HG02610 (cell line): ENCODE data around the gene TMEM238.

ENCODE experiments used
- ATAC-seq: cut with Tn5 transposase; IDR thresholded peaks from one replicate; pipeline ENCODE4 v1.9.1; 2021; ENCODE audit warnings: mild to moderate bottlenecking, moderate library complexity; ENCODE audit not compliant: unreplicated experiment

TMEM238 gene

GRCh38 chr19:55382013-55382412 is 2.1 kb downstream of the TMEM238 start:
- ATAC-seq = no peak

- ATAC-seq = no peak
Measured at GRCh38 chr19:55379174-55379573, 4.9 kb downstream of the TMEM238 start.

GRCh38 chr19:55377356-55378131 is 6.5 kb downstream of the TMEM238 start:
- no peak for ATAC-seq

GRCh38 chr19:55376241-55376933 is 7.7 kb downstream of the TMEM238 start, which contains the start of gene TMEM190:
Gene TMEM190 (plus strand): TSS chr19:55376826. CDS start chr19:55376854, 28 bp downstream.
- ATAC-seq = no peak

- ATAC-seq = no peak
Measured at GRCh38 chr19:55373993-55374757, 9.9 kb downstream of the TMEM238 start.

- no peak for ATAC-seq
Measured at GRCh38 chr19:55373306-55373992, 10.6 kb downstream of the TMEM238 start.

- ATAC-seq = no peak
Measured at GRCh38 chr19:55372316-55373081, 11.6 kb downstream of the TMEM238 start.

- ATAC-seq = no peak
Measured at GRCh38 chr19:55370305-55370988, 13.6 kb downstream of the TMEM238 start, which contains the start of gene IL11. Gene IL11 (minus strand): TSS chr19:55370463. CDS start chr19:55370310, 153 bp downstream.

GRCh38 chr19:55369653-55370304 is 14.3 kb downstream of the TMEM238 start:
- no peak for ATAC-seq

GRCh38 chr19:55368701-55369563 is 15.2 kb downstream of the TMEM238 start:
- no peak for ATAC-seq

- ATAC-seq = no peak
Measured at GRCh38 chr19:55368106-55368505, 16.0 kb downstream of the TMEM238 start.

GRCh38 chr19:55366790-55367189 is 17.3 kb downstream of the TMEM238 start:
- no peak for ATAC-seq

- ATAC-seq = no peak
Measured at GRCh38 chr19:55365964-55366363, 18.1 kb downstream of the TMEM238 start.

GRCh38 chr19:55365245-55365644 is 18.8 kb downstream of the TMEM238 start:
- ATAC-seq = no peak

GRCh38 chr19:55362990-55363716 is 20.9 kb downstream of the TMEM238 start, which contains the start of gene GARIN5B:
Gene GARIN5B (minus strand): TSS chr19:55363260. CDS start chr19:55363066, 194 bp downstream.
- no peak for ATAC-seq

- no peak for ATAC-seq
Measured at GRCh38 chr19:55362174-55362989, 21.7 kb downstream of the TMEM238 start.
